Keratinocyte (primary cell): ENCODE data around the gene RBL1.

Experiments used
- EZH2 ChIP-seq: IDR thresholded peaks from one replicate; pipeline ENCODE4 v1.6.1; 2012; ENCODE audit warnings: inconsistent platforms, mild to moderate bottlenecking, low read length, moderate library complexity
- TF ChIP-seq, protein P1 (sequence below), 3 experiments: IDR thresholded peaks in 1 of 3; conservative IDR thresholded peaks in 1 of 3; optimal IDR thresholded peaks in 1 of 3; 2 replicates in 2 of 3; 3 replicates in 1 of 3; pipeline versions ENCODE3 to v1.5.1; 2011; ENCODE audit warnings: low read length in 3 of 3, mild to moderate bottlenecking in 3 of 3, moderate library complexity in 2 of 3, control low read depth in 1 of 3, inconsistent platforms in 1 of 3; ENCODE audit not compliant: insufficient read depth in 2 of 3; ENCODE audit errors: extremely low read depth in 1 of 3

DNA sequence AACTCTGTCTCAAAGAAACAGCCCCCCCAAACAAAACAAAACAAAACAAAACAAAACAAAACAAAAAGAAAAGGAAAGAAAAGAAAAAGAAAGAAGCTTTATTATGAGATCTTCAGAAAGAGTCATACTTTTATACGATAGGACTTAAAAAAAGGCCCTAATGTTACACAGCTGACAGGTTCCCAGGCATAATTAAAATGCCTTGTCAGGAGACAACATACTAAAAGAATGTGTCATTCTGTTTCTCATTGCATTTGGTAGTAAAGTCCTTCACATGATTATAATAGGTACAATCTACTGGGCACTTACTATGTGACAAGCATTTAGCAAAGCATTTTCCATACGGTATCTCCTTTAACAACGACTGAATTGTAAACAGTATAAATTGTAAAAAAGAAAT is 46.9 kb upstream of the RBL1 start:
- TF ChIP-seq, protein P1, sequence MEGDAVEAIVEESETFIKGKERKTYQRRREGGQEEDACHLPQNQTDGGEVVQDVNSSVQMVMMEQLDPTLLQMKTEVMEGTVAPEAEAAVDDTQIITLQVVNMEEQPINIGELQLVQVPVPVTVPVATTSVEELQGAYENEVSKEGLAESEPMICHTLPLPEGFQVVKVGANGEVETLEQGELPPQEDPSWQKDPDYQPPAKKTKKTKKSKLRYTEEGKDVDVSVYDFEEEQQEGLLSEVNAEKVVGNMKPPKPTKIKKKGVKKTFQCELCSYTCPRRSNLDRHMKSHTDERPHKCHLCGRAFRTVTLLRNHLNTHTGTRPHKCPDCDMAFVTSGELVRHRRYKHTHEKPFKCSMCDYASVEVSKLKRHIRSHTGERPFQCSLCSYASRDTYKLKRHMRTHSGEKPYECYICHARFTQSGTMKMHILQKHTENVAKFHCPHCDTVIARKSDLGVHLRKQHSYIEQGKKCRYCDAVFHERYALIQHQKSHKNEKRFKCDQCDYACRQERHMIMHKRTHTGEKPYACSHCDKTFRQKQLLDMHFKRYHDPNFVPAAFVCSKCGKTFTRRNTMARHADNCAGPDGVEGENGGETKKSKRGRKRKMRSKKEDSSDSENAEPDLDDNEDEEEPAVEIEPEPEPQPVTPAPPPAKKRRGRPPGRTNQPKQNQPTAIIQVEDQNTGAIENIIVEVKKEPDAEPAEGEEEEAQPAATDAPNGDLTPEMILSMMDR (optimal IDR thresholded peaks at IDR 0.05 in 1 of 3, IDR thresholded peaks at IDR 0.05 in 1 of 3, conservative IDR thresholded peaks at IDR 0.05 in 1 of 3; ENCODE audit: extremely low read depth in 1 of 3, insufficient read depth in 2 of 3, low read length in 3 of 3), result no peak
- TF ChIP-seq EZH2, result no peak
